HG03103 (cell line): ENCODE data around the gene ZDHHC22.

Source experiments
- ATAC-seq: cut with Tn5 transposase; IDR thresholded peaks from one replicate; pipeline ENCODE4 v1.9.1; 2021; ENCODE audit warnings: low read depth; ENCODE audit not compliant: unreplicated experiment

Gene ZDHHC22

GRCh38 chr14:77158175-77158881 is 16.7 kb upstream of the ZDHHC22 start:
- ATAC-seq = no peak

GRCh38 chr14:77157740-77158139 is 16.1 kb upstream of the ZDHHC22 start:
- no peak for ATAC-seq

- no peak for ATAC-seq
These were observed 13.5 kb upstream of the ZDHHC22 start for GRCh38 chr14:77155083-77155482.

- no peak for ATAC-seq
These were observed 12.8 kb upstream of the ZDHHC22 start for GRCh38 chr14:77154421-77154820.

- no peak for ATAC-seq
These were observed 12.2 kb upstream of the ZDHHC22 start for GRCh38 chr14:77153802-77154201.

- ATAC-seq = no peak
These were observed 10.5 kb upstream of the ZDHHC22 start for GRCh38 chr14:77151918-77152588.

GRCh38 chr14:77151245-77151644 is 9.7 kb upstream of the ZDHHC22 start:
- no peak for ATAC-seq

- ATAC-seq = no peak
These were observed 7.1 kb upstream of the ZDHHC22 start for GRCh38 chr14:77148510-77149231.

GRCh38 chr14:77145975-77146740 is 4.6 kb upstream of the ZDHHC22 start:
- ATAC-seq = no peak

GRCh38 chr14:77144412-77145115 is 3.0 kb upstream of the ZDHHC22 start:
- no peak for ATAC-seq

- no peak for ATAC-seq
These were observed 1.5 kb upstream of the ZDHHC22 start for GRCh38 chr14:77143071-77143470.

- no peak for ATAC-seq
These were observed 612 bp upstream of the ZDHHC22 start for GRCh38 chr14:77142005-77142800.

- no peak for ATAC-seq
These were observed 1.0 kb downstream of the ZDHHC22 start for GRCh38 chr14:77140359-77141213.

- ATAC-seq = peak; percentile 64
These were observed 1.8 kb downstream of the ZDHHC22 start for GRCh38 chr14:77139540-77140358.

GRCh38 chr14:77139022-77139421 is 2.6 kb downstream of the ZDHHC22 start:
- no peak for ATAC-seq

GRCh38 chr14:77133720-77134338 is 7.8 kb downstream of the ZDHHC22 start:
- no peak for ATAC-seq

GRCh38 chr14:77131871-77132486 is 9.6 kb downstream of the ZDHHC22 start:
- no peak for ATAC-seq
